K562 (cell line): ENCODE data around the gene CPNE1. TPM values are rescaled to one million over a fixed set of nuclear protein-coding genes. Genes with fewer than 3 reads are reported as not detected.
A peak's percentile ranks its signal among the peaks of the same experiment; 100 is the strongest.
"Not testable (repeated sequence)": the region's sequence is repeated elsewhere in the genome, so short reads cannot be mapped to it uniquely, and the experiment has no call there.

ENCODE experiments used
- ATAC-seq: fragments of 200-7000 bp; cut with Tn5 transposase; 3 replicates; pipeline ENCODE4 v1.9.1; 2020; ENCODE audit warnings: moderate library complexity
- BruUV-seq: library from RNA; stranded (reverse); fragments of 400-500 nt; replicated peaks from 2 replicates; lab custom pipeline; 2021; lab: Mats Ljungman, UMichigan
- CTCF ChIA-PET: fragments of 300-600 bp; formaldehyde crosslinking; extraction: SDS; loops from one replicate; lab custom pipeline; 2021; ENCODE audit warnings: low intra/inter-chr PET ratio; lab: Yijun Ruan, JAX
- POLR2A ChIA-PET: fragments of 300-600, 350-650 bp; sonication (Branson Sonifier 250); formaldehyde crosslinking; extraction: SDS; loops from one replicate; lab custom pipeline; 2021; ENCODE audit warnings: antibody characterized with exemption, inconsistent platforms; lab: Yijun Ruan, JAX
- DNase-seq, 4 experiments: peaks; one replicate each; pipeline versions ENCODE4 v3.0.0 to v3.0.0-alpha.2; 2011 to 2018; ENCODE audit warnings: low spot score in 3 of 4, mixed read lengths in 3 of 4; ENCODE audit errors: extremely low read depth in 1 of 4
- FAIRE-seq: peaks from 2 replicates; lab custom pipeline; 2011; peaks lifted over from hg19 to GRCh38; lab: Jason Lieb, UNC
- H2AFZ ChIP-seq: 2 replicates; pipeline ENCODE4 v1.6.0; 2011; ENCODE audit warnings: low read depth, low read length, control low read depth, inconsistent platforms
- H3K27ac ChIP-seq: fragments of 200-600 bp; 3 replicates; pipeline ENCODE4 v1.8.0; 2011; ENCODE audit warnings: low read depth, mild to moderate bottlenecking, control low read depth, inconsistent platforms, low read length, moderate library complexity, mixed read lengths; ENCODE audit errors: extremely low read depth
- H3K27me3 ChIP-seq, 2 experiments: fragments of 300-600 bp in 1 of 2; 2 replicates in 1 of 2; 3 replicates in 1 of 2; pipeline versions ENCODE4 v1.6.0 to v1.8.0; 2011; ENCODE audit warnings: inconsistent platforms in 2 of 2, low read length in 2 of 2, mild to moderate bottlenecking in 1 of 2, mixed read lengths in 1 of 2, moderate library complexity in 1 of 2; ENCODE audit not compliant: control insufficient read depth in 2 of 2, insufficient read depth in 2 of 2
- H3K36me3 ChIP-seq: fragments of 300-600 bp; 3 replicates; pipeline ENCODE4 v1.8.0; 2011; ENCODE audit warnings: mild to moderate bottlenecking, low read length, inconsistent platforms; ENCODE audit not compliant: control insufficient read depth, insufficient read depth
- H3K4me1 ChIP-seq, 2 experiments: fragments of 200-600 bp in 1 of 2; replicated peaks in 1 of 2; 2 replicates in 1 of 2; 3 replicates in 1 of 2; pipeline versions ENCODE4 v1.5.1 to v1.8.0; 2011; ENCODE audit warnings: inconsistent platforms in 2 of 2, low read length in 2 of 2, mild to moderate bottlenecking in 1 of 2, mixed read lengths in 1 of 2, moderate library complexity in 1 of 2; ENCODE audit not compliant: control insufficient read depth in 2 of 2, insufficient read depth in 2 of 2
- H3K4me2 ChIP-seq: 2 replicates; pipeline ENCODE4 v1.6.1; 2011; ENCODE audit warnings: low read length, control low read depth, inconsistent platforms, mixed read lengths; ENCODE audit not compliant: insufficient read depth
- H3K4me3 ChIP-seq: fragments of 200-600 bp; sonication (generic), shearing (Covaris generic); 2 replicates; pipeline ENCODE4 v1.5.1; 2016; ENCODE audit warnings: control low read depth, inconsistent platforms
- H3K79me2 ChIP-seq: fragments of 200-600 bp; 3 replicates; pipeline ENCODE4 v1.8.0; 2011; ENCODE audit warnings: low read length, inconsistent platforms; ENCODE audit not compliant: control insufficient read depth, insufficient read depth
- H3K9ac ChIP-seq, 2 experiments: 2 replicates each; pipeline versions ENCODE4 v1.6.0 to v1.6.1; 2011; ENCODE audit warnings: low read depth in 2 of 2, low read length in 2 of 2, control low read depth in 1 of 2, inconsistent platforms in 1 of 2, mild to moderate bottlenecking in 1 of 2, mixed read lengths in 1 of 2; ENCODE audit not compliant: insufficient read depth in 1 of 2
- H3K9me1 ChIP-seq: one replicate; pipeline ENCODE4 v1.6.0; 2011; ENCODE audit warnings: inconsistent platforms, mild to moderate bottlenecking, low read length, moderate library complexity; ENCODE audit not compliant: control insufficient read depth, insufficient read depth
- H3K9me3 ChIP-seq: replicated peaks from 2 replicates; pipeline ENCODE4 v1.5.1; 2011; ENCODE audit warnings: low read depth, low read length, inconsistent platforms; ENCODE audit not compliant: control insufficient read depth, insufficient read depth
- H4K20me1 ChIP-seq: replicated peaks from 2 replicates; pipeline ENCODE4 v1.6.1; 2011; ENCODE audit warnings: low read length, inconsistent platforms, mixed read lengths; ENCODE audit not compliant: control insufficient read depth, insufficient read depth
- CEBPB ChIP-seq: fragments of 450-650 bp; IDR thresholded peaks from 2 replicates; pipeline ENCODE4 v1.6.1; 2016; ENCODE audit warnings: missing genetic modification characterization, missing compliant biosample characterization
- POLR2A ChIP-seq: fragments of 450-650 bp; conservative IDR thresholded peaks from 2 replicates; pipeline ENCODE4 v1.6.1; 2016
- SUPT5H ChIP-seq: fragments of 450-650 bp; IDR thresholded peaks from 2 replicates; pipeline ENCODE4 v1.6.1; 2016
- ZNF778 ChIP-seq: fragments of 450-650 bp; formaldehyde crosslinking; IDR thresholded peaks from 2 replicates; pipeline ENCODE4 v1.4.0; 2020; ENCODE audit warnings: mild to moderate bottlenecking, moderate library complexity
- WGBS: fragments of 100-300 bp; shearing (Covaris generic); methylation state at CpG from one replicate; pipeline ENCODE4 v1.1.6; 2016; ENCODE audit warnings: low coverage, mixed read lengths; ENCODE audit not compliant: insufficient coverage; ENCODE audit errors: missing lambda C conversion rate; 5-methylcytosine and 5-hydroxymethylcytosine counted together
- in situ Hi-C: fragments of 300-500 bp; cut with MboI; formaldehyde crosslinking; loops from 4 replicates; pipeline ENCODE4 v1.15.0; 2018; ENCODE audit warnings: inconsistent platforms, mixed read lengths
- intact Hi-C: fragments of 100-400 bp; cut with micrococcal nuclease; formaldehyde crosslinking; loops from 2 replicates; pipeline ENCODE4 v1.14.2; 2022
- polyA plus RNA-seq, 8 experiments: library from polyadenylated mRNA; depleted of rRNA in 4 of 8; stranded (reverse) in 5 of 8; unstranded in 3 of 8; fragments of >200 nt; fragmentation: Nextera tagmentation in 2 of 8; fragmentation: Illumina TruSeq in 1 of 8; extraction: Ambion mirVana in 2 of 8; extraction: Trizol in 1 of 8; gene quantifications; 2 replicates each; pipeline versions ENCODE4 v1.2.1 to v1.2.3, GENCODE V29; 2011 to 2014; ENCODE audit warnings: inconsistent platforms in 1 of 8, missing spikeins in 1 of 8
- total RNA-seq, 7 experiments: library from RNA; depleted of rRNA in 6 of 7; stranded (reverse); fragments of >200 nt in 6 of 7; fragmentation: Illumina TruSeq in 2 of 7; extraction: Trizol in 2 of 7; gene quantifications; 2 replicates each; pipeline versions ENCODE4 v1.2.1 to v1.2.3, GENCODE V29; 2011 to 2021; ENCODE audit warnings: low replicate concordance in 1 of 7

The CPNE1 gene
- total and polyA plus RNA-seq, 9 of the 15 experiments (the other 6 are each of a cell fraction or from before 2014, with no cell fraction given) = 42.1 to 102 (median 56.0) TPM

- Histone ChIP-seq H3K79me2 (peaks cover 69% of the 10 kb centered on the region), H3K36me3 (peaks cover 99% of the 10 kb centered on the region)
- H3K4me3 ChIP-seq, in situ Hi-C loops, H3K27me3 ChIP-seq, FAIRE-seq, H2AFZ ChIP-seq, H3K9ac ChIP-seq, H3K27ac ChIP-seq, H3K9me3 ChIP-seq, H3K4me1 ChIP-seq, BruUV-seq, ATAC-seq, H3K9me1 ChIP-seq, DNase-seq, intact Hi-C loops, H3K4me2 ChIP-seq, H4K20me1 ChIP-seq: not testable (repeated sequence)
- POLR2A ChIA-PET = interaction anchor here (1.2 to 6.0 kb wide), 7 partner anchors 9 to 29 kb away, joined by 3 to 39 read pairs (median 9); partner anchors contain the start of genes NFS1, RBM39 and ROMO1
- CTCF ChIA-PET = interaction anchor here (0.6 kb wide), 1 partner anchor 145 kb away, joined by 7 read pairs; no protein-coding TSS in a partner anchor
- WGBS = 85% methylated on average over 9 of the region's 9 CpGs
- peak; percentile 44; the same call in 1 of the 2 replicates for TF ChIP-seq SUPT5H
- TF ChIP-seq CEBPB (tag) = peak; percentile 47
- TF ChIP-seq POLR2A = 0 out of 2 replicates have a peak, but pooled peaks have one; percentile 42
These were observed 48.4 kb upstream of the CPNE1 start for GRCh38 chr20:35713120-35713519.

GRCh38 chr20:35711588-35712209 is 47.0 kb upstream of the CPNE1 start:
- Histone ChIP-seq H3K36me3 (peaks cover 97% of the 10 kb centered on the region), H3K79me2 (peaks cover 69% of the 10 kb centered on the region), H3K9me1 (no peaks in the 10 kb centered on the region), H3K27me3 (no peaks in the 10 kb centered on the region), H3K4me3 (no peak overlapping the region), H3K4me1 (no peaks in the 10 kb centered on the region), H2AFZ (no peak overlapping the region), H3K4me2 (no peak overlapping the region), H3K27ac (no peak overlapping the region), H4K20me1 (no peaks in the 10 kb centered on the region; the same call in 1 of the 2 replicates), H3K9me3 (no peaks in the 10 kb centered on the region), H3K9ac (no peak overlapping the region)
- ChIA-PET POLR2A (interaction anchor here (0.6 to 12.6 kb wide), 7 partner anchors 8 to 126 kb away, joined by 3 to 102 read pairs (median 9); partner anchors contain the start of genes NFS1, RBM39 and ROMO1), CTCF (no interaction called here)
- no TSS peak for BruUV-seq
- no peak for DNase-seq
- WGBS = 92% methylated on average over 6 of the region's 6 CpGs
- no peak for FAIRE-seq
- intact Hi-C loops (no loop called here), in situ Hi-C loops (no loop called here)
- TF ChIP-seq POLR2A = peak; percentile 21; the same call in 1 of the 2 replicates
- TF ChIP-seq ZNF778 = no peak
- no peak for ATAC-seq
